ENCODE measurements around the gene PLSCR4. TPM values are rescaled to one million over a fixed set of nuclear protein-coding genes. Genes with fewer than 3 reads are reported as not detected.

Gene PLSCR4
- total RNA-seq, 1 donor from 2014 or later = 3.6 TPM

DNA sequence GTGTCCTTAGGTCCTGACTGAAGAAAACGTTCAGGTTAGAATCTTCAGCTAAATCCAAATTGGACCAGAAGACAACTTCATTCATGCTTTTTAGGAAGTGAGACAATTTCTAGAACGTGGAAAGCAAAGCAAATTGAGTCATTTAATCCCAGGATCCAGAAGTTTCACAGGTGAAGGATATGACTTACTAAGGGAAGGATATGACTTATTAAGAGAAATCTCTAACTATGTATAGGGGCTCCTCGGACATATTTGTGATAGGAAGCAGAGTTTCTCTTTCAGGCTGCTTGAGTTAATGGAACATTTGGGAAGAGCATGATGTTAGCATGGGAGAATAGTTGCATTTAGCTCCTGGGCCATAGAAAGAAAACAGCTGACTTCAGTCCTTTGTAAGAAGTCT lies 73.8 kb downstream of the PLSCR4 start:
- no peak overlapping the region for H3K4me3 ChIP-seq (ENCODE audit: low read depth, low read length)
- no peak for DNase-seq (ENCODE audit: low read depth)
- no peaks in the 10 kb centered on the region for H3K36me3 ChIP-seq (ENCODE audit: control insufficient read depth, insufficient read depth, low read length)
- TF ChIP-seq, protein P1, sequence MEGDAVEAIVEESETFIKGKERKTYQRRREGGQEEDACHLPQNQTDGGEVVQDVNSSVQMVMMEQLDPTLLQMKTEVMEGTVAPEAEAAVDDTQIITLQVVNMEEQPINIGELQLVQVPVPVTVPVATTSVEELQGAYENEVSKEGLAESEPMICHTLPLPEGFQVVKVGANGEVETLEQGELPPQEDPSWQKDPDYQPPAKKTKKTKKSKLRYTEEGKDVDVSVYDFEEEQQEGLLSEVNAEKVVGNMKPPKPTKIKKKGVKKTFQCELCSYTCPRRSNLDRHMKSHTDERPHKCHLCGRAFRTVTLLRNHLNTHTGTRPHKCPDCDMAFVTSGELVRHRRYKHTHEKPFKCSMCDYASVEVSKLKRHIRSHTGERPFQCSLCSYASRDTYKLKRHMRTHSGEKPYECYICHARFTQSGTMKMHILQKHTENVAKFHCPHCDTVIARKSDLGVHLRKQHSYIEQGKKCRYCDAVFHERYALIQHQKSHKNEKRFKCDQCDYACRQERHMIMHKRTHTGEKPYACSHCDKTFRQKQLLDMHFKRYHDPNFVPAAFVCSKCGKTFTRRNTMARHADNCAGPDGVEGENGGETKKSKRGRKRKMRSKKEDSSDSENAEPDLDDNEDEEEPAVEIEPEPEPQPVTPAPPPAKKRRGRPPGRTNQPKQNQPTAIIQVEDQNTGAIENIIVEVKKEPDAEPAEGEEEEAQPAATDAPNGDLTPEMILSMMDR (IDR thresholded peaks at IDR 0.05; ENCODE audit: insufficient read depth, low read length, poor library complexity, severe bottlenecking) = no peak
- no peaks in the 10 kb centered on the region for H3K27me3 ChIP-seq (ENCODE audit: control insufficient read depth, insufficient read depth, low read length)

DNA sequence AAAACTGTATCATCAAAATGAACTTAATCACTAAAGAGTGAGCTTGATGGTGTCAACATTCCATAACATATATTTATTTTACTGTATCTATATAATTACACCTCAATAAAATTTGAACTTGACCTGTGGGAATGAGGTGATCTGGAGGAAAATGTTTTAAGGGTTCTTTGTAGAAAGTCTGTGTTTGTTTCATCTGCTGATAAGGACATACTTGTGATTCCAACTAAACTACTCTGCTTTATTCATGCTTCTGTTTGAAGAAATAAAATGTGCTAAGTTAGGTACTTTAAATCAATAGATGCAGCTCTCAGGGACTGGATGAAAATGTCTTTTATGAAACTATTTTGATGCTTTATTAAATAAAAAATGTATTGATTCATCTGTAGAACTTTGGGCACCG lies 78.3 kb downstream of the PLSCR4 start:
- H3K4me3 ChIP-seq (ENCODE audit: low read depth, low read length) = no peak overlapping the region
- no peak for DNase-seq (ENCODE audit: low read depth)
- H3K36me3 ChIP-seq (ENCODE audit: control insufficient read depth, insufficient read depth, low read length) = no peaks in the 10 kb centered on the region
- no peaks in the 10 kb centered on the region for H3K27me3 ChIP-seq (ENCODE audit: control insufficient read depth, insufficient read depth, low read length)
- TF ChIP-seq, protein P1 (IDR thresholded peaks at IDR 0.05; ENCODE audit: insufficient read depth, low read length, poor library complexity, severe bottlenecking) = no peak

- Histone ChIP-seq H3K36me3 (ENCODE audit: control insufficient read depth, insufficient read depth, low read length) (no peaks in the 10 kb centered on the region), H3K4me3 (ENCODE audit: low read depth, low read length) (no peak overlapping the region), H3K27me3 (ENCODE audit: control insufficient read depth, insufficient read depth, low read length) (no peaks in the 10 kb centered on the region)
- TF ChIP-seq, protein P1 (IDR thresholded peaks at IDR 0.05; ENCODE audit: insufficient read depth, low read length, poor library complexity, severe bottlenecking) = no peak
- no peak for DNase-seq (ENCODE audit: low read depth)
Measured at GRCh38 chr3:146170591-146170990, 80.3 kb downstream of the PLSCR4 start.

- no peak for DNase-seq (ENCODE audit: low read depth)
- TF ChIP-seq, protein P1 (IDR thresholded peaks at IDR 0.05; ENCODE audit: insufficient read depth, low read length, poor library complexity, severe bottlenecking) = no peak
- Histone ChIP-seq H3K36me3 (ENCODE audit: control insufficient read depth, insufficient read depth, low read length) (no peaks in the 10 kb centered on the region), H3K4me3 (ENCODE audit: low read depth, low read length) (no peak overlapping the region), H3K27me3 (ENCODE audit: control insufficient read depth, insufficient read depth, low read length) (no peaks in the 10 kb centered on the region)
Measured at GRCh38 chr3:146169891-146170290, 81.0 kb downstream of the PLSCR4 start.

GRCh38 chr3:146166826-146167225 lies 84.1 kb downstream of the PLSCR4 start:
- Histone ChIP-seq H3K27me3 (ENCODE audit: control insufficient read depth, insufficient read depth, low read length) (no peaks in the 10 kb centered on the region), H3K36me3 (ENCODE audit: control insufficient read depth, insufficient read depth, low read length) (no peaks in the 10 kb centered on the region), H3K4me3 (ENCODE audit: low read depth, low read length) (no peak overlapping the region)
- no peak for DNase-seq (ENCODE audit: low read depth)
- TF ChIP-seq, protein P1 (IDR thresholded peaks at IDR 0.05; ENCODE audit: insufficient read depth, low read length, poor library complexity, severe bottlenecking) = no peak

- TF ChIP-seq, protein P1 (IDR thresholded peaks at IDR 0.05; ENCODE audit: insufficient read depth, low read length, poor library complexity, severe bottlenecking) = no peak
- H3K27me3 ChIP-seq (ENCODE audit: control insufficient read depth, insufficient read depth, low read length) = no peaks in the 10 kb centered on the region
- no peak overlapping the region for H3K4me3 ChIP-seq (ENCODE audit: low read depth, low read length)
- DNase-seq (ENCODE audit: low read depth) = no peak
- no peaks in the 10 kb centered on the region for H3K36me3 ChIP-seq (ENCODE audit: control insufficient read depth, insufficient read depth, low read length)
Measured at GRCh38 chr3:146166415-146166821, 84.5 kb downstream of the PLSCR4 start.
